Inflammatory macrophage treated with lipopolysaccharide for 1 hour (primary cell): ENCODE measurements around the gene EHD4.
A peak's percentile ranks its signal among the peaks of the same experiment; 100 is the strongest.

ENCODE experiments used
- DNase-seq, 2 donors: peaks; one replicate each; pipeline ENCODE4 v3.0.0-alpha.2; 2020 to 2022

Gene EHD4

DNA sequence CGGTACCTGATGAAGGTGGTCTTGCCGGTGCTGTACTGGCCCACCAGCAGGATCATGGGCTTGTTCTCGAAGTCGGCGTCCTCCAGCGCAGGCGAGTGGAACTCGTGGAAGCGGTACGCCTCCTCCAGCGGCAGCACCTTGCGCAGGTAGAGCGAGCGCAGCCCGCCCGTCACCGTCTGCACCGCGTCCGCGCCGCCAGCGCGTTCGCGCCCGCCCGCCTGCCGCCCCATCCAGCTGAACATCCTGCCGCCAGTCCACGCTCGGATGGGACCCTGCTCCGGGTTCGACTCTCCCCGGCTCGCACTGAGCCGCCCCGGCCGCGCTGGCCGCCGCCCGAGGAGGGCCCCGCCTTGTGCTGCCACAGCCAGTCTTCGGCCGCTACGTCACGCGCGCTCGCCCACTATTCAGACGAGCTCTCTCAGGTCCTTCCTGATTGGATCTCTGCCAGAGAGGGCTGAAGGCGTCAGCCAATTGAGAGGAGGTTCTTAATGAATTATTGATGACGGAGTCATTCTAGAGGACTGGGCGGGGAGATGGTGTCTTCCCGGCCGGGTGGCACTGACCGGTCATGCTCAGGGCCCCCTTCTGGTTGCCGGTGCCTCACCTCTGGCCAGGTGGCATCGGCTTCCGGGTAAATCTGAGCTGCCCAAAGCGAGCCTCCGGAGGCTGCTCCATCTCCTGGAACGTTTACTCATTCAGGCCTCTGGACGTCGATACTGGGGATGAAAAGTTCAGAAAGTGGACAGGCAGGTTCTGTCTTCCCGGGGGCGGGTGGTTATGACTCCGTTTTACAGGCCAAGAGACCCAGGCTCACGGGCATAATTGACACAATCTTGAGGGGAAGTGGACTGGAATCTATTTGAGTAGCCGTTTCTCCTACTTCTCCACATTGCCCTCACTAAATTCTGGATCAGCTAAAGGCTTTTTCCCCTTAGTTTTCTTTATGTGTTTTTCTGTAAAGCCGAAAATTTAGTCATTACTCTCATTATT, at the start of gene EHD4:
TSS of gene EHD4 (minus strand) at position 305 of the 990 bp plus-strand sequence. CDS start at position 242, 63 bp downstream.
- DNase-seq, result peak; percentile 99 to 100

GRCh38 chr15:42021593-42021992, 49.2 kb upstream of the EHD4 start:
- DNase-seq, result no peak

- DNase-seq, result no peak
These were observed 48.4 kb upstream of the EHD4 start, which contains the start of gene PLA2G4E for GRCh38 chr15:42020713-42021273. TSS of gene PLA2G4E (minus strand) at chr15:42021042. CDS start at chr15:42021030, 12 bp downstream.

GRCh38 chr15:42018306-42019224, 46.2 kb upstream of the EHD4 start:
- DNase-seq, result no peak

DNA sequence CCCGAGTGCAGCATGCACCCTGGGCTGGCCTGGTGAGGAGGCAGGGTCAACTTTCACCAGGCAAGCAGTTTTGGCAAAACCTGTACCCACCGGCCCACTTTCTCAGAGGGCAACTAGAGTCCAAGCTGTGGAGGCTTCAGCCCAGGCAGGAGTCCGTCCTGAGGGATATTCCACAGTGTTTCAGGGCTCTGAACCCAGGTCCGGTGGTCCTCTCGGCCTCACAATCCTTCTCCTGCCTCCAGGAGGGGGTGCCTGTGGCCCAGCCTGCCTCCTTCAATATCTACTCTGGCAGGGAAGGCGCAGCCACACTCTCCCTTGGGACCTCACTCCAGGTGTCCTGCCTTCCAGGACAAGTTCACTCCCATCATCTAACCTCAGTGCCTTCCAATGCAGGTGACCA, 44.6 kb upstream of the EHD4 start:
- no peak for DNase-seq

GRCh38 chr15:42014406-42014805, 42.0 kb upstream of the EHD4 start:
- no peak for DNase-seq

- DNase-seq, result no peak
These were observed 40.6 kb upstream of the EHD4 start for GRCh38 chr15:42012928-42013482.

- no peak for DNase-seq
These were observed 39.9 kb upstream of the EHD4 start for GRCh38 chr15:42012241-42012640.

- DNase-seq, result no peak
These were observed 38.7 kb upstream of the EHD4 start for GRCh38 chr15:42011074-42011473.

- DNase-seq, result peak; percentile 58 to 86
These were observed 38.1 kb upstream of the EHD4 start for GRCh38 chr15:42010434-42010833.

DNA sequence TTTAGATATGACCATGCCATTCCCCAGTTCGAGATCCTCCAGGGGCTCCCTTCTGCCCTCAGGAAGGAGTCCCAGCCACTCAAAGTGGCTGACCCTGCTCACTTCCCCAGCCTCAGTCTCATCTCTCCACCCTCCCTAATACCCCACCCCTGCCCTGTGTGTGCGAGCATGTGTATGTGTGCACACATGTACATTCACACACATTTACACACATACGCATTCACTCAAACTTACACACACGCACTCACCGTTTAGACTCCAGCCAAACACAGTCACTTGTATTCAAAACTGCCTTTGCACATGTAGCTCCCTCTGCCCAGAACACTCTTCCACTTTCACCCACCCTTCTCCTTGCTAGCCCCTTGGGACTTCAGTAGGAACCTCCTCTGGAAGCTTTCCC, 37.1 kb upstream of the EHD4 start:
- no peak for DNase-seq

- no peak for DNase-seq
These were observed 36.7 kb upstream of the EHD4 start for GRCh38 chr15:42009022-42009421.

DNA sequence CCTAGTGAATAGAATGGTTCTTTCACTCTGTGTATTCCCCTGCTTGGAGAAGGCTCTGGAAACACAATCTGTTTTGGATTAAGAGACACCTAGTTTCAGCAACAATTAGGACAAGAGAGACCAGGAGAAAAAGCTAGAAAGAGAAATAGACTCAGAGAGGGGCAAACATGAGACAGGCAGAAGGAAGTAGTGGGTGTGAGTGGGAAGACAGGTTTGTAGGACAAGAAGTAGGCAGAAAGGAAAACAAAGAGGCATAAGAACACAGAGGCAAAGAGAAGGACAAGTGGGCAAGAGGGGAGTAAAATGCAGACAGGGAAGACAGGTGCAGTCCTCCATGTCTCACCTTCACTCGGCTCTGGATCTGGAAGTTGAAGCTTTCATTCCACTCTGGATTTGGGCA, 35.0 kb upstream of the EHD4 start:
- DNase-seq, result no peak

GRCh38 chr15:42002333-42002732, 30.0 kb upstream of the EHD4 start:
- DNase-seq, result no peak

GRCh38 chr15:42001236-42001635, 28.9 kb upstream of the EHD4 start:
- DNase-seq, result no peak

DNA sequence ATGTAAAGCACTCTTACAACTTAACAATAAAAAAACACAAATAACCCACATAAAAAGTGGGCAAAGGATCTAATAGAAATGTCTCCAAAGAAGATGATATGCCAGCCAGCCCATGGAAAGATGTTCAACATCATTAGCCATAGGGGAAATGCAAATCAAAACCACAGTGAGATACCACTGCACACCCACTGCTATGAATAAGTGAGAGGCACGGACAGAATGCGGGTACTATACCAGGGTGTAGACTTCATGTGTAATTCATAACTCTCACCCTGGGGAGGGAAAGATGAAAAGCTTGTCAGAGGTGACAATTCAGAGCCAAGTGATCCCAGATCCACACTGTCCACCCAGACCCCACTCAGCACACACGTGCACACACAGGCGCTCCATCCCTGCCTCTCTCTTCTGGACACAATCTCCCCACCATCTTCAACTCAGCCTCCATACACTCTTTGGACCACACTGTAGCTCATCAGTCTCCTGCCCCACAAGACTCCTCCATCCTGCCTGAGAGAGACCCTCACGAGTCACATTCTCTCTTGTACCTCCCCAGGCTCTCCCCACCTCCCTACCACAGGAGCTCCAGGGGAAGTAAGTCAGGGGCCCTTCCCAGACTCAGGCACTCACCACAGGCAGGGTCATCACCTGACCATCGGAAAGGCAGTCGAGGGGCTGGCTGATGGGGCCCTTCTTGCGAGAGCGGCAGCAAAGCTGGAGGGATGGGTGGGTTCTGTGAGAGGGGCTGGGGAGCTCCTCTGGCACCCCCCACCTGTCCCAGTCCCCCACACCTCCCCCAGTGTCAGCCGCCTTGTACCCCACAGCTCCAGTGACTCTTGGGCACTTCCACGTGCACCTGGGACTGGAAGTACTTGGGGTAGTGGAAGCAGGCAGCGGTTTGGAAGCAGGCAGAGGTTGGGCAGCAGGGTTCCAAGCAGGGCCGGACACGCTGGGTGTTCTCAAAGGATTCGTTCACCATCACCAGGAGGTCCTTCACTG, 27.2 kb upstream of the EHD4 start:
- DNase-seq, result no peak

- no peak for DNase-seq
These were observed 25.5 kb upstream of the EHD4 start for GRCh38 chr15:41997845-41998244.

GRCh38 chr15:41996921-41997592, 24.7 kb upstream of the EHD4 start:
- DNase-seq, result no peak

- no peak for DNase-seq
These were observed 24.0 kb upstream of the EHD4 start for GRCh38 chr15:41996376-41996775.

DNA sequence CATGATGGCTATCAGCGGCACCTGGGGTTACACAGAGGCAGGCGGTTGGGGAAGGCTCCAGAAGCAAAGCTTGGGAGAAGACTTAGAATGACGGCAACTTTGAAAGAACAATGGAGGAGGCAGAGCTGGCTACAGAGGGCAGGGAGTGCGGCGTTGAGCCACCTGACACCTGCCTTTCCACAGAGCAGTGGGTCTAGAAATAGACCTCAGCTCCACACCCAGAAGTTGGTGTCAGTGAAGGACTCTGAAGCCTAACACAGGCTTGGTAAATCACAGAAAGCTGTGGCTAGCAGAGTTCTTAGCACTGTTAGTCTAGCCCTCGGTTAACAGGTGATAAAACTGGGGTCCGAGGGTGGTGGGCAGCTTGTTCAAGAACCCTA, 23.1 kb upstream of the EHD4 start:
- DNase-seq, result no peak
